ENCODE measurements around the gene HECW1.

GRCh38 chr7:43112941-43113621 is 634 bp downstream of the HECW1 start:
- TF ChIP-seq, protein P1, sequence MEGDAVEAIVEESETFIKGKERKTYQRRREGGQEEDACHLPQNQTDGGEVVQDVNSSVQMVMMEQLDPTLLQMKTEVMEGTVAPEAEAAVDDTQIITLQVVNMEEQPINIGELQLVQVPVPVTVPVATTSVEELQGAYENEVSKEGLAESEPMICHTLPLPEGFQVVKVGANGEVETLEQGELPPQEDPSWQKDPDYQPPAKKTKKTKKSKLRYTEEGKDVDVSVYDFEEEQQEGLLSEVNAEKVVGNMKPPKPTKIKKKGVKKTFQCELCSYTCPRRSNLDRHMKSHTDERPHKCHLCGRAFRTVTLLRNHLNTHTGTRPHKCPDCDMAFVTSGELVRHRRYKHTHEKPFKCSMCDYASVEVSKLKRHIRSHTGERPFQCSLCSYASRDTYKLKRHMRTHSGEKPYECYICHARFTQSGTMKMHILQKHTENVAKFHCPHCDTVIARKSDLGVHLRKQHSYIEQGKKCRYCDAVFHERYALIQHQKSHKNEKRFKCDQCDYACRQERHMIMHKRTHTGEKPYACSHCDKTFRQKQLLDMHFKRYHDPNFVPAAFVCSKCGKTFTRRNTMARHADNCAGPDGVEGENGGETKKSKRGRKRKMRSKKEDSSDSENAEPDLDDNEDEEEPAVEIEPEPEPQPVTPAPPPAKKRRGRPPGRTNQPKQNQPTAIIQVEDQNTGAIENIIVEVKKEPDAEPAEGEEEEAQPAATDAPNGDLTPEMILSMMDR (conservative IDR thresholded peaks at IDR 0.05; ENCODE audit: low read length): no peak
- no peak for TF ChIP-seq EZH2phosphoT487 (IDR thresholded peaks at IDR 0.05; ENCODE audit: borderline replicate concordance)
